Skin epidermis (tissue), 12 donors: ENCODE data around the gene DNAJC5.
A peak's percentile ranks its signal among the peaks of the same experiment; 100 is the strongest.
"Not testable (repeated sequence)": the region's sequence is repeated elsewhere in the genome, so short reads cannot be mapped to it uniquely, and the experiment has no call there.

Source experiments
- H3K27ac ChIP-seq, 21 experiments: fragments of 200-600 bp; sonication (generic) in 11 of 21; one replicate each; pipeline ENCODE4 v1.5.0; 2020; ENCODE audit warnings: mild to moderate bottlenecking in 3 of 21, inconsistent platforms in 2 of 21, moderate library complexity in 2 of 21
- H3K4me3 ChIP-seq, 7 experiments: fragments of 200-600 bp; sonication (generic) in 2 of 7; one replicate each; pipeline ENCODE4 v1.5.0; 2020; ENCODE audit warnings: inconsistent platforms in 2 of 7, mild to moderate bottlenecking in 2 of 7, moderate library complexity in 1 of 7

DNAJC5 gene

GRCh38 chr20:63970714-63971431 lies 75.9 kb downstream of the DNAJC5 start:
- peak overlapping the region in 3 of 21 experiments; percentile 27 to 79 (median 59) for H3K27ac ChIP-seq
- no peak overlapping the region for H3K4me3 ChIP-seq

GRCh38 chr20:63971960-63972311 lies 77.0 kb downstream of the DNAJC5 start:
- H3K4me3 ChIP-seq = not testable (repeated sequence)
- peak overlapping the region in 1 of 21 experiments; percentile 14 for H3K27ac ChIP-seq

- H3K27ac ChIP-seq = peak overlapping the region in 1 of 21 experiments; percentile 14
- H3K4me3 ChIP-seq = no peak overlapping the region
Measured at GRCh38 chr20:63972312-63973159, 77.6 kb downstream of the DNAJC5 start.

- H3K27ac ChIP-seq = peak overlapping the region in 3 of 21 experiments; percentile 18 to 60 (median 47)
- no peak overlapping the region for H3K4me3 ChIP-seq
Measured at GRCh38 chr20:63973160-63973479, 78.2 kb downstream of the DNAJC5 start.

- Histone ChIP-seq H3K27ac (peak overlapping the region in 6 of 21 experiments; percentile 15 to 60 (median 32)), H3K4me3 (peak overlapping the region in 1 of 7 experiments; percentile 9)
Measured at GRCh38 chr20:63973636-63974401, 78.9 kb downstream of the DNAJC5 start.

GRCh38 chr20:63974402-63975200 lies 79.7 kb downstream of the DNAJC5 start:
- Histone ChIP-seq H3K27ac (no peak overlapping the region), H3K4me3 (no peak overlapping the region)

GRCh38 chr20:63976511-63976910 lies 81.6 kb downstream of the DNAJC5 start:
- not testable (repeated sequence) for H3K27ac ChIP-seq, H3K4me3 ChIP-seq

GRCh38 chr20:63976980-63977738 lies 82.2 kb downstream of the DNAJC5 start:
- Histone ChIP-seq H3K27ac (peak overlapping the region in 7 of 21 experiments; percentile 0 to 97 (median 82)), H3K4me3 (no peak overlapping the region)

GRCh38 chr20:63977739-63978276 lies 82.9 kb downstream of the DNAJC5 start:
- Histone ChIP-seq H3K4me3 (no peak overlapping the region), H3K27ac (peak overlapping the region in 15 of 21 experiments; percentile 0 to 97 (median 87))

- Histone ChIP-seq H3K4me3 (peak overlapping the region; percentile 34 to 96 (median 64)), H3K27ac (peak overlapping the region; percentile 69 to 97 (median 87))
Measured at GRCh38 chr20:63978319-63979228, 83.6 kb downstream of the DNAJC5 start.

- Histone ChIP-seq H3K4me3 (peak overlapping the region; percentile 34 to 96 (median 64)), H3K27ac (peak overlapping the region; percentile 69 to 97 (median 87))
Measured at GRCh38 chr20:63979229-63979556, 84.3 kb downstream of the DNAJC5 start.

GRCh38 chr20:63979557-63980316 lies 84.8 kb downstream of the DNAJC5 start, which contains the start of gene SAMD10:
Gene SAMD10, minus strand, starts transcription at chr20:63979642. Its CDS starts 175 bp downstream, at chr20:63979467.
- H3K4me3 ChIP-seq = peak within 1 kb of the TSS; percentile 55 to 96 (median 88)
- H3K27ac ChIP-seq = peak within 1 kb of the TSS; percentile 69 to 97 (median 91)

GRCh38 chr20:63980317-63980805 lies 85.4 kb downstream of the DNAJC5 start:
- Histone ChIP-seq H3K27ac (peak overlapping the region; percentile 49 to 97 (median 91)), H3K4me3 (peak overlapping the region; percentile 55 to 96 (median 88))

GRCh38 chr20:63980806-63981728 lies 86.1 kb downstream of the DNAJC5 start, which contains the start of gene PRPF6:
Gene PRPF6, plus strand, starts transcription at chr20:63981132. Its CDS starts 114 bp downstream, at chr20:63981246.
- peak within 1 kb of the TSS; percentile 49 to 97 (median 91) for H3K27ac ChIP-seq
- peak within 1 kb of the TSS; percentile 55 to 96 (median 88) for H3K4me3 ChIP-seq

GRCh38 chr20:63982937-63983336 lies 88.0 kb downstream of the DNAJC5 start:
- H3K4me3 ChIP-seq = no peak overlapping the region
- no peak overlapping the region for H3K27ac ChIP-seq
